HG02870 (cell line): ENCODE measurements around the gene SMIM24.

Experiments
- ATAC-seq: cut with Tn5 transposase; IDR thresholded peaks from one replicate; pipeline ENCODE4 v1.9.1; 2021; ENCODE audit warnings: mild to moderate bottlenecking, moderate library complexity; ENCODE audit not compliant: unreplicated experiment

The SMIM24 gene

GRCh38 chr19:3476830-3477229 is 3.5 kb downstream of the SMIM24 start:
- no peak for ATAC-seq

GRCh38 chr19:3475449-3475848 is 4.9 kb downstream of the SMIM24 start:
- ATAC-seq, result no peak

- ATAC-seq, result no peak
Measured at GRCh38 chr19:3474614-3475013, 5.7 kb downstream of the SMIM24 start.

- no peak for ATAC-seq
Measured at GRCh38 chr19:3474010-3474409, 6.3 kb downstream of the SMIM24 start.

- no peak for ATAC-seq
Measured at GRCh38 chr19:3471954-3472655, 8.2 kb downstream of the SMIM24 start.

GRCh38 chr19:3470500-3471128 is 9.7 kb downstream of the SMIM24 start:
- ATAC-seq, result no peak

- no peak for ATAC-seq
Measured at GRCh38 chr19:3469638-3470499, 10.5 kb downstream of the SMIM24 start.

GRCh38 chr19:3468211-3468610 is 12.1 kb downstream of the SMIM24 start:
- no peak for ATAC-seq

GRCh38 chr19:3467437-3468198 is 12.7 kb downstream of the SMIM24 start:
- no peak for ATAC-seq

GRCh38 chr19:3466635-3467034 is 13.7 kb downstream of the SMIM24 start:
- ATAC-seq, result no peak

- no peak for ATAC-seq
Measured at GRCh38 chr19:3465552-3465951, 14.8 kb downstream of the SMIM24 start.

GRCh38 chr19:3464587-3465235 is 15.6 kb downstream of the SMIM24 start:
- ATAC-seq, result no peak

- ATAC-seq, result no peak
Measured at GRCh38 chr19:3463714-3464586, 16.4 kb downstream of the SMIM24 start.

- no peak for ATAC-seq
Measured at GRCh38 chr19:3462991-3463713, 17.2 kb downstream of the SMIM24 start.

- ATAC-seq, result no peak
Measured at GRCh38 chr19:3459965-3460582, 20.3 kb downstream of the SMIM24 start.

GRCh38 chr19:3459089-3459881 is 21.0 kb downstream of the SMIM24 start:
- no peak for ATAC-seq

GRCh38 chr19:3458229-3459088 is 21.9 kb downstream of the SMIM24 start:
- ATAC-seq, result no peak
